ENCODE data around the gene APBA1.
A peak's percentile ranks its signal among the peaks of the same experiment; 100 is the strongest.
"Not testable (repeated sequence)": the region's sequence is repeated elsewhere in the genome, so short reads cannot be mapped to it uniquely, and the experiment has no call there.

APBA1 gene

DNA sequence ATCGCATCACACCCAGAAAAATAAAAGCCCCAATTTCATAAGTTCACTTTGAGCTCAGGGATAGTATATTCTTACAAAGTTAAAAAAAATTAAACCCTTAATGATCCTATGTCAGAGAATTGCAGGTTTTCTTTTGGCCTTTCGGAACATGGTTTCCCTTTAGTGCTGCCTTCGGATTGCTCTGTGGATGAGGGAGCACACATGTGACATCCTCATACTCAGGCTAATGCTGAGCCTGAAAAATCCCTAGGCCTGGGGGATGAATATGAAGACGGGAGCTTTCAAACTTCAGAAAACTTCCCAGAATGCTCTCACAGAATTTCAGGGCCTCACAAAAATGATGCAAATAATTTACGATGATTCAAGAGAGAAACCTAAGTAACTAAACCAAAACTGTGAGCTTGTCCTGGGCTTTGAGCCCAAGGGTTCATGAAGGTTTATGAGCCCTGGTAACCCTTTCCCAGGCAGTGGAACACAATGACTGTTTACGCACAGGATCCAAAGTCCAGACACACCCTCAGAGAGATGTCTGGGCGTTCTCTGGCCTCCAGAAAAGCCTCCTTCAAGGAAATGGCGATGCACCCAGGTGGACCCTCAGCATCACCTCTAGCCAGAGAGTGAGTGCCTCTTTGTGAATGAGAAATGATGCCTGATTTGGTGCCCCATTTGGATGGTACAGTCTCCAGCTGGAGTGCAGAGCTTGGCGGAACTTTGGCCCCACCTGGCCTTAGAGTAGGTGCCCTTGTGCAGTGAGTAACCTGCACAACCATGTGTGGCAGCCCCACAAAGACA, 201.8 kb downstream of the APBA1 start:
- DNase-seq, result no peak

DNA sequence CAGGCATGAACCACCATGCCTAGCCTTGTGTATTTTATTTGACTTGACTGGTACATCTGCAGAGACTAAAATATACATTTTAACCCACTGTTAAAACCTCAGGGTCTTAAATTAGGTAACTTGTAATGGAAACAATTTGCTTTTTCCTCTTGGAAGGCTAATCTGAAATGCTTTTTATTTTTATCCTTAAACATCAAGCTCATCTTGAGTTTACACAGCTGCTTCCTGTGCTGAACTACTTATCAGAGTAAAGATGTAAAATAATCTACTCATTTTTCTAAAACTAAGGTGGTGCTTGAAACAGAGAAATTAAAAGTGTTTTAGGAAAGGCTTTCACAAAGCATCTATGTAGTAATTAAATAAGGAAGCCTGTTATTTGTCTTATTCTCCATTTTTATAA, 203.0 kb downstream of the APBA1 start:
- no peak for DNase-seq

DNA sequence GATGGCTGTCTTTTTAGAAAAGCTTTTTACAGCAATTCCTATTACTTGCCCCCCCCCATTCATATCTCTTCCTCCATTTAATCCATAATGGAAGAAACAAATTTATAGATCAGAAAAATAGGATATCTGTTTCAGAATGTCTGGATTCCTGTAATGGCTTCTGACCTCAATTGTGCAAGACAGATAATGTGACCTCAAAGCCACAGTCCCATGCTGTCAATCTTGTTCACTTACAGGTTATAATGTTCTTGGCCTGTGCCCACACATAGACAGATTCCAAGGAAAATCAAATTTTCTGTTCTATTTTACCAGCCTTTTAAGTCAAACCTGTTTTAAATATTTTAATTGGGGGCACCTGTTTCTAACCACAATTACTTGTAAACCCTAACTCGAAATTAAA, 203.8 kb downstream of the APBA1 start:
- no peak for DNase-seq

DNA sequence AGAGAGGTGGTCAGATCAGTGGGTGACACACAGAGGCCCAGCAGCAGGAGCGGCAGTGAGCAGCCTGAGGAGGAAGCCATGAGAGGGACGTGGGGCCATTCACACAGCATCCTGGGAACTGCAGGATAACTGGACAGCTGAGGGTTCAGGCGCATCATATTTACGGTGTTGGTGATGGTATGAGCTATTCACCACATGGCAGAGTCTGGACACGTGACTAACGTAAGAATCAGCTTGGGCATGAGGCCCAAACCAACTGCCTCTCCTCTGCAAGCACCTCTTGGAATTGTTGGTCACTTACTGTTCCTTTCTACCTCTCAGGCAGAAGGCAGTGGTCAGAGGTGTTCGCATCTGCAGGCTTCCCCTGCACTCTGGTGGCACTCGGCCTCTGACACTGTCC, 206.0 kb downstream of the APBA1 start:
- no peak for DNase-seq

DNA sequence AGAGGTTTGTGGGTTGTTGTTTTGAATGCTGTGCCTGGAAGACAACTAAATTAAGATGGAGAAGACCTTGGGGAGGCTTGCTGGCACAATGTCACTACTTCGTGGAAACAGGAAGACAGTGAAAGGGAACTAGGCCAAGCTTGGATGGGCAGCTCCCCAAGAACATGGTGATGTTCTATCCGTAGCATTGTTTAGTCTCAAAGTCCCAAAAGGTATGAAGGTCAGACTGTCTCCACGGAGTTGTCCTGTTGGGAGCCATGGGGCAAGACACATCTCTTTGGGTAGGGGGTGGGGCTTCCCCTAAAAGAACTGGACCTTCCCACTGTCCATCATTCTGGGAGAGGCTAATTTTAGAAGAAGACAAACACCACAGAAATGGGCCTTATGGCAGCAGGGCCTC, 206.7 kb downstream of the APBA1 start:
- no peak for DNase-seq

DNA sequence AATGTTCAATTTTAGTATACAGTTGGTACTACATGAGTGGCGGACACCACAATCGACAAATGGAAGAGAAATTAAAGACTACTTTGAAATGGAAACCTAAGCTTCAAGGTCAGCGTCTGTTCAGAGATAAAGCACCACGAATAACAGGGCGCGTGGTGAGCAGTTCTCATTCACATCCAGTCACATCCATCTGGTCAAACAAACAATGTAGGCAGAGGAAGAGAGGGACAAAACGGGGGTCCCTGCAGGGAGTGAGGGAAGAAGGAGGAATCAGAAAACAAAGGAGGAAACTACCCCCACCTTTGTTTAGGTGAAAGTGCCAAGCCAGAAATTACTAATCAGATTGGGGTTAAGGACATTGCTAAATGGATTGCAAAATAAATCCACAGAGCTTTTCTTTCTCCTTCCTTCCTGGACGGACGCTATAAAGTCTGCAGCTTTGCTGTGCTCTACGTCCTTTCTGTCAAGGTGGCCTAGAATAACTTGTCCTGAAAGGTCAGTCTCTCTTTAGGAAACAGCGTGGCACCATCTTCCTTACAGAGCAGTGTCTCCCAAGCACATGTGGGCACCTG, 208.6 kb downstream of the APBA1 start:
- DNase-seq, result no peak

DNA sequence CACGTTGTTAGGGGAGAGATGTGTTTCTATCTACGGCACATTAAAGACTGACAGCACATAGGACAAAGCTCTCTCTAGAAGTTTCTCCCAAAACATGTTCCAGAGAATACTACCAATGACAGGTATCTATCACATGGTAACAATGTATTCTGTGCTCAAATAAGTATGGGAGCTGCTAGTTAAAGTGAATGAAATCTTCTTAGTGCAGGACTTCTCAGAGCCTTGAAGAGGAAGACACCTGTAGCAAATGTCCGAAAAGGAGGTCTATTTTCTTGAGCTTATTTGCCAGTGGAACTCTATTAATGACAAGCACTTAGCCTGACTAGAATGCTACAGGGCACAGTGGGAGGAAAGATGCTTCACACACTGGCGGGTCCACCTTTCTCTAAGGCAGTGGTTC, 209.8 kb downstream of the APBA1 start:
- DNase-seq, result no peak

DNA sequence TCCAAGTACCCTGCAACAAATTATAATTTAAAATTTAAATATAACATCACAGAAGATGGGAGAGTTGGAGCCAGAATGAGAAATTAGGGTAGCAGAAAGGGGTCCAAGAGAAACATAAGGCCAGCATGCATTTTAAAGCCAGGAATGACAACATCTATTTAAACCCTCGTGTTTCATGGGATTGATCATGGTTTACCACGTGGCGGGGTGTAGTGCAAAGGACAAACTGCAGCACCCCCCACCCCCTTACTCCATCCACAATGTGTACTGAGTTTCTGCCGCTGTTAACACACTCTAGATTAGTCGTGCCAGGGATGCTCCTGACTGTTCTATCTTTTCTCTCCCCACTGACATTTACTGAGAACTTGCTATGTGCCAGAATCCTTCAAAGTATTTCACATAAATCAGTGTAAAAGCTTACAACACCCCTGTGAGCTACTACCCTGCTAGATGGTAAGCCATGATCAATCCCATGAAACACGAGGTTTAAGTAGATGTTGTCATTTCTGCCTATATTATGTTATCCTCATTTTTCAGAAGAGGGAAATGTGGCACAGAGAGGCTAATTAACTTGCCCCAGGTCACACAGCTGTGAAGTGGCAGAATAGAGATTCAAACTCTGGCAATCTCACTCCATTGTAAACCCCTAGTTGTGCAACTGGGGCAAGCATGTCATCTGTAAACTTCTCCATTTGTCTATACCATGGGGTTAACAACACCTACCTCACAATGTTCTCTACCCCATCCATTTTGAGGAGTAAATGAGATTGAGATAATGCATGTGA, 210.9 kb downstream of the APBA1 start:
- no peak for DNase-seq

DNA sequence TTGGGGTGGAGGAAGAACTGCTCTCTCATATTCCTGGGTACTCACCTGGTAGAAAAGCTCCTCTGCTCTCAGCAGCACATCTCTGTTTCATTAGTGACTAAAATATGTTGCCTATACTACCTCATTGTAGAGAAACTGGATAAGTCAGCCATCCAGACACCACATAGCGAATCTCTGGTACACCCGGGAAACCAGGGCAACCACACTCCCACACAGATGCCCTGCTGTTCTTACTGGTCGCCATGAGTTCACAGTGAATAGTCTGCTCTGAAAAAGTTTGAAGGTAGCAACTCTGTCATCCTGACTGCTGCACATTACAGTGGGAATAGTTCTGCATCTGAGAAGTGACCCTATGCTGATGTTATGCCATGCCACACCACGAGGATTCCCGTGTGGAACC, 212.2 kb downstream of the APBA1 start:
- no peak for DNase-seq

DNA sequence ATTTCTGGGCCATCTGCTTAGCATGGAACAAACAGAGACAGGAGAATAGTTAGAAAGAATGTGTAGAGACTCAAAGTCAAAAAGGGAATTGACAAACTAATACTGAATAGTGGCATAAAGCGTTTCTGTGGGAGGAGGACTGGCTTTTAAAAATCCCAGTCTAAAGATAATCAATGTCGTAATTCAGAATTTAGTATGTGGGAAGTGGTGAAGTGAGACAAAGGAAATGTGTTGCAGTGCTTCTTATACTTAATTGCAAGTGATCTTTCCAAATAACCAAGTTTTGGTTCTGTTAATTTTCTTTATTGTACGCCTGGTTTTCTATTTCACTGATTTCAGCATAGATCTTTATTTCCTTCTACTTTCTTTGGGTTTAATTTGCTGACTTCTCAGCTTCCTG, 214.0 kb downstream of the APBA1 start:
- DNase-seq, result no peak

DNA sequence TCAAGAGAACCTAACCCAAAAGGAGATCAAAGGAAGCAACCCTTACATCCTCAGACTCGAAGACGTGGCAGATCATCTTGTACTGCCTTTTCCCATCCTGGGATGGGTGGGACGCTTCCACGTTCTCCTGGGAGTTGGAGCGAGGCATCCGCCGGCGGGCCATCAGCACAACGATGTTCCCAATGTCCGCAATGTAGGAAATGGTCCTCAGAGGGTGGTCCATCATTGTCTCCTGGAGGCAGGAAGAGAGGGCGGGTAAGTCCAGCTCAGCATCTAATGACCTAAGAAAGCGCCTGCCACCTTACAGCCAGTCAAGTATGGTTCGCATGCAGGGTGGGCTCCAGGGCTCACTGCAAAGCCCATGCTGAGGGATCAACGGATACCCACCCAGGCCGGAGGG, 216.0 kb downstream of the APBA1 start:
- DNase-seq, result no peak

DNA sequence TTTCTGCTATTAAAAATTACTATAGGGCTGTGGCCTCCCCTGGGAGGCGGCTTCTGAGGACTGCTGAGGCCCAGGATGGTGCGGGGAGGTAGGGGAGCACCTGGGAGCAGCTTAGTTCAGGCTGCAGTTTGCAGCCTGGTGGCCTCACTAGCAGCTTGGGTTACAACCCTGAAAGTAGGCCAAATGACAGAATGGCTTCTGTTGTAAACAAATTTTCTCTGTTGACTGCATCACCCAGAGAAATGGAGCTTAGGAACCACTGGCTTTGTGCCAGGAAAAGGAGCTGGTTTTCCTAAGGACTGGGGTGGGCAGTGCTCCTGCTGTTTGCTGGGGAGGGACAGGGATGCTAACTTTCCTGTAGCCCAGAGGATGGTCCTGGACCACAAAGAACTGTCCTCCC, 216.9 kb downstream of the APBA1 start:
- peak; percentile 15 for DNase-seq

DNA sequence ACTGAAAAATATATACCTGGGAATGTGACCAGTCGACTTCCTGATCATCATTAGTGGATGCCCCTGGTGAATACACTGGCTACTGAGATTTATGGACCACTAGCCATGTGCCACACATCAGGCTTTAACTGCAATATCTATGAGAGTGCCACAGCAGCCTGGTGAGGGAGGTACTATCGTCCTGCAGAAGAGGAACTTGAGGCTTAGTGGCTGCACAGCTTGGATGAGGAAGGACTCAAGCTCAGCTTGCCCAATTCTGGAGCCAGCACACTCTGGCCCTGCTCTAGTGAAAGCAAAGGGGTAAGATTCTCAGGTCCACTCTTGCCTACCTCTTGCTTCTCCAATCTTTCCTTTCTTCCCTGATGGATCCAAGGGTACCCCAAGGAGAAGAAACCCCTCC, 217.8 kb downstream of the APBA1 start:
- peak; percentile 30 for DNase-seq

DNA sequence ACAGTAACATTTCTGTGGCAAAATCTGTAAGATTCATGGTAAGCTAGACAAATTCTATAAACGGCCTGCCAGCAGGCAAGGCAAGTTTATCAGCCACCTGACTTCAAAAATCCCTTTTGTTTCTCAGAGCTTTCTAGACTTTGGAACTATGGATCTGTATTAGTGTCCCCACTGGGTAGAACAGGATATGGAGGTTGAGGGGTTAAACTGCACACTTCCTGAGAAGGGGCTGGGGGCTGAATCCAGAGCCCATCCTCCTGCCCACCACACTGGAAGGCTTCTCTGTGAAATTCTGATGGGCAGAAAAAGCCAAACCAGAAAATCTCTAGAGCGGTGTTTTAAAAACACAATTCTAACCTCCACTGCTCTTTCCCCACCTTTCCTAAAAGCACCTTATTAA, 218.4 kb downstream of the APBA1 start:
- no peak for DNase-seq

DNA sequence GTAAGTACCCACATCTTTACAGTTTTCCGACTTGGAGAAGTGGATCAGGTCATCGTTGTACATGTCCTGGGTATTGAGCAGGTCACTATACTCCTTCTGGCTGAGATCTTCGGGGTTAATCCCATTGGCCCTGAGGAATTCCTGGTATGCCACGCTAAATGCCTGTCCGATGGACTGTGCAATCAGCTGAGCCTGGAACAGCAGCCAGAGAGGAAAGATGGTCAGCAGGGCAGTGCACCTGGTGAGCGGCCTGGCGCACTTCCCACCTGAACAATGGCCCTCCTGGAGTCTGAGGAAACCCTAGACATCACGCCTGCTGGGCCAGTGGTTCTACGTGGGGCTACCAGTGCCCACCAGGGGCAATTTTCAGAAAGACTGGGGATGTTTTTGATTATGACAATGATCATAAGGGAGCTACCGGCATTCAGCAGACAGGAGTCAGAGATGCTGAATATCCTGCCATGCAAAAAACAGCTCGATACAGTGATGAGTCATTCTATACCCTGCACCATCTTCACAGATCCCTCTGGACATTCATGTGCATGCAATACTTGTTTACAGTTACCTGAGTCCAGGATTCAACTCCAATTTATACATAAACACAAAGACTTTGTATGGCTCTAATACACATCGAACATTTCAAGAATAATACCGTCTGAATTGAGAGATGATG, 219.9 kb downstream of the APBA1 start:
- peak; percentile 5 for DNase-seq

DNA sequence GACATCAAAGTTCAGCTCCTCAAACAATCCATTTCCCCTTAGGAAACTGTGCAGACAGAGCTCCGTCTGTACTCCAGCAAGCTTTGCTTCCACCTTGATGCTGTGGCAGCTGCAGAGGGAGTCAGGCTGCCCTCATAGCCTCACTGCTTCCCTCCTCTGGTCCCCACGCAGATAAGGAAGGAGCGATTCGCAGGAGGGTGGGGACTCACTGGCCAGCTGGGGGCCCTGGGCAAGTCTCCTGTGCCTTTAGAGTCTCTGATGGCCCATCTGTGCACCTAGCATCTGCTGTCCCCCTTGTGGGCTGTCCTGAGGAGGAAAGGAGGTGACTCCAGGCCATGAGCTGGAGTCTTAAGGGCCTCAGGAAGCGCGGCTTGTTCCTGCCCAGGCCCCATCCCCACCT, 225.7 kb downstream of the APBA1 start:
- DNase-seq, result no peak

DNA sequence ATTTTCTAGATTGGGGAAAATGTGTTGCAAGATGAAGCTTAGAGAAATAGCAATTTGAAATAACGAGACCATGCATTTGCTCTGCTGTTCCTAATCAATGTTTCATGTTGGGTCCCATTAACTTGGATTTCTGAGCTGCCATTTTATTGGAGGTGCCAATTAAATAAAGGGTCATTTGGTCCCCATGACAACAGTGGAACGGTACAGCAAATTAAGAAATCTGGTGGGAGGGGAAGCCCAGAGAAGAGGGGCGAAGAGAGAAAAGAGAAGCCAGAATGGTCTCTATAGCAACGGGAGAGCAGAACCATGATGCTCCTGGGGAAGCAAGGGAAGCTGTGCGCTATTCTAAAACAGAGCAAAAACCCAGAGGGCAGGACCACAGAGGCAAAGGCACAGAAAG, 226.9 kb downstream of the APBA1 start:
- no peak for DNase-seq

DNA sequence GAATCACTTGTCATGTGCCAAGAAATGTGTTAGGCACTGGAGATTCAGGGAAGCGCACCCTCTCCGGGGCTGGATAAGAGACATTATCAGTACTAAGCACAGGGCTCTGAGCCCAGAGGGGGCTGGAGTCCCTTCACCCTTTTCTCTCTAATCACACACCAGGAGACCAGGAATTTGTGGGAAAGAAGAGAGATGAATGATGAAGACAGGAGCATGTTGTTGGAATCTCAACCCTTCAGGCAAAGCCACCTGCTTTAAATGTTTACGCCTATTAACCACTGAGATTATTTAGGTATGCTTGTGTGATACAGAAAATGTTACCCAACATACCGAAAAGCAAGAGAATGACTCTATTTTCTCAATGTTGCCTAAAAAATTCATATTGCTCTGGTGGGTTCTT, 227.4 kb downstream of the APBA1 start:
- no peak for DNase-seq

DNA sequence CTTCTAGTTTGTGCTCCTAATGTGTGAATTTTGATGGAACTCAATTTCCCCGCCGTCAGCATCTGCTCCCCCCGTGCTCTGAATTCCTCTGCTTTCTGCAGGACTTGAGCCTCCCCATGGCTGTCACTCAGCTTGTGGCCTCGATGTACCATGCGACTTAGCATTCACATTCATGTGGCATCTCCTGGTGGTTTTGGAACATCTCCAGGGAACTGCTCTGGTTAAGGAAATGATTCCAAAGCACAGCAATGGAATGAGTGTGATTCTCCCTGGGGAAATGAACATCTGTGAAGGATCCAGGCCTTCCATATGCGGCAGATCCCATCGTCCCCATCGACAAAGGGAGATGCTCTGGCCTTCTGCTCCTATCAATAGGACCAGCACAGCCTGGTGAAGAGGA, 228.2 kb downstream of the APBA1 start:
- no peak for DNase-seq

DNA sequence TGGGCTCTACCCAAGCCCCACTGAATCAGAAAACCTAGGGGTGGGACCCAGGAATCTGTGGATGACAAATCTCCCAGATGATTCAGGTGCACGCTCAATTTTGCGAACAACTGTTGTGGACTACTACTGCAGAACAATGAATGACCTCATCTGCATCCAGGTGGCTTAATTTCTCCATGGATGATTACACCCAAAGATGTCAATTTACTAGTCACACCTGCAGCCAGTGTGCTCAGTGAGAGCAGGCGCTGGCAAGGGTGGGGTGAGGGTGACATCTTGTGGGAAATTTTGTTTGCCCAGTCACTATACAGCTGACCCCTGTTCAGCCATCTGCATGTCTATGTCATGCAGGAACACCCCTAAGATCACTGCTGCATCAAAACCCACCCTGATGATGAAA, 229.0 kb downstream of the APBA1 start:
- DNase-seq, result no peak

DNA sequence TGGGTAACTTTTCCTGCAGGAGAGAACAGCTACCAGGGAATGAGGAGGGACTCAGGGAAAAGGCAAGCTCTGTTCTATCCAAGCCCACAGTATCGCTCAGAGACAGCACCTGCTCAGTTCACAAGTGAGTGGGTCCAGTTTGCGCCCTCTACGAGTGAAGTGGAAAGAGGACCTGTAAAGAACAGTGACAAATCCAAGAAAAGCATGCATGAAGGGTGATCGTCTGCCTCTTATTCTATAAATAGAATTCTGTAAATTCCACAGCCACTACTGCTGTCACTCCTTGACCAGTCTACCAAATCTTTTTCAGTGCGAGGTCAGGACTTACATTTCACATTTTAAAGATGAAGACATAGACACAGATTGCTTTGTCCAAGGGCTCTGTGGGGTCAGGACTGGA, 229.7 kb downstream of the APBA1 start:
- no peak for DNase-seq

DNA sequence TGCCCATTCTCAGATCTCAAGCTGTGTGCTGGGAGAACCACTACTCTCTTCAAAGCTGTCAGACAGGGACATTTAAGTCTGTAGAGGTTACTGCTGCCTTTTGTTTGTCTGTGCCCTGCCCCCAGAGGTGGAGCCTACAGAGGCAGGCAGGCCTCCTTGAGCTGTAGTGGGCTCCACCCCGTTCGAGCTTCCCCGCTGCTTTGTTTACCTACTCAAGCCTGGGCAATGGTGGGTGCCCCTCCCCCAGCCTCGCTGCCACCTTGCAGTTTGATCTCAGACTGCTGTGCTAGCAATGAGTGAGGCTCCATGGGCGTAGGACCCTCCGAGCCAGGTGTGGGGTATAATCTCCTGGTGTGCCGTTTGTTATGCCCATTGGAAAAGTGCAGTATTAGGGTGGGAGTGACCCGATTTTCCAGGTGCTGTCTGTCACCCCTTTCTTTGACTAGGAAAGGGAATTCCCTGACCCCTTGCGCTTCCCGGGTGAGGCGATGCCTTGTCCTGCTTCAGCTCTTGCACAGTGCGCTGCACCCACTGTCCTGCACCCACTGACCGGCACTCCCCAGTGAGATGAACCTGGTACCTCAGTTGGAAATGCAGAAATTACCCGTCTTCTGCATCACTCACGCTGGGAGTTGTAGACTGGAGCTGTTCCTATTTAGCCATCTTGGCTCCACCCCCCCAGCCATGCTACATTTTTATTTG, 231.8 kb downstream of the APBA1 start:
- not testable (repeated sequence) for DNase-seq

DNA sequence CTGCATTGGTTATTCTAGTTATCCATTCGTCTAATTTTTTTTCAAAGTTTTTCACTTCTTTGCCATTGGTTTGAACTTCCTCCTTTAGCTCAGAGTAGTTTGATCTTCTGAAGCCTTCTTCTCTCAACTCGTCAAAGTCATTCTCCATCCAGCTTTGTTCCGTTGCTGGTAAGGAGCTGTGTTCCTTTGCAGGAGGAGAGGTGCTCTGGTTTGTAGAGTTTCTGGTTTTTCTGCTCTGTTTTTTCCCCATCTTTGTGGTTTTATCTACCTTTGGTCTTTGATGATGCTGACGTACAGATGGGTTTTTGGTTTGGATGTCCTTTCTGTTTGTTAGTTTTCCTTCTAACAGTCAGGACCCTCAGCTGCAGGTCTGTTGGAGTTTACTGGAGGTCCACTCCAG, 232.5 kb downstream of the APBA1 start:
- not testable (repeated sequence) for DNase-seq

Data from right forelimb (tissue), 1 donor.